Measurements from ENCODE around the gene COL4A2. TPM values are rescaled to one million over a fixed set of nuclear protein-coding genes. Genes with fewer than 3 reads are reported as not detected.

The COL4A2 gene
- total RNA-seq, 1 donor from 2014 or later, result 180 TPM

DNA sequence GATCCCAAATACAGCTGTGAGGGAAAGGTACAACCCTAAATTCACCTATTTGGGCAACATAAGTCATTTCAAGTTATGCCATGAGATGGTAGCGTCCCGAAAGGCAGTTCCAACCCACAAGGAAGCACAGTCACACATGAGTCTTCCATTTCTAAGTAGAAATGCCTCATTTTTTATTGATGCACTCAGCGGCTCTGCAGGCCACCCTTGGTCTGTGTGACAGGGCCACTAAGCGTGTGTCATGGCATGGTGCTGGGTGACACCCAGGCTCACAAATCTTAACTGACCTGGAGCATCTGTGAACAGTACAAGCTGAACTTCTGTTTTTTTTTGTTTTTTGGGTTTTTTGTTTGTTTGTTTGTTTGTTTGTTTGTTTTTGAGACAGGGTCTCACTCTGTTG, 239.3 kb downstream of the COL4A2 start:
- H3K4me1 ChIP-seq, result no peaks in the 10 kb centered on the region
- intact Hi-C loops (cut with DNase I), result no loop called here
- H3K36me3 ChIP-seq, result no peaks in the 10 kb centered on the region
- H3K4me3 ChIP-seq, result no peak overlapping the region
- no peak overlapping the region for H3K27ac ChIP-seq
- no peaks in the 10 kb centered on the region for H3K9me3 ChIP-seq
- no peaks in the 10 kb centered on the region for H3K27me3 ChIP-seq
- TF ChIP-seq, protein P1, sequence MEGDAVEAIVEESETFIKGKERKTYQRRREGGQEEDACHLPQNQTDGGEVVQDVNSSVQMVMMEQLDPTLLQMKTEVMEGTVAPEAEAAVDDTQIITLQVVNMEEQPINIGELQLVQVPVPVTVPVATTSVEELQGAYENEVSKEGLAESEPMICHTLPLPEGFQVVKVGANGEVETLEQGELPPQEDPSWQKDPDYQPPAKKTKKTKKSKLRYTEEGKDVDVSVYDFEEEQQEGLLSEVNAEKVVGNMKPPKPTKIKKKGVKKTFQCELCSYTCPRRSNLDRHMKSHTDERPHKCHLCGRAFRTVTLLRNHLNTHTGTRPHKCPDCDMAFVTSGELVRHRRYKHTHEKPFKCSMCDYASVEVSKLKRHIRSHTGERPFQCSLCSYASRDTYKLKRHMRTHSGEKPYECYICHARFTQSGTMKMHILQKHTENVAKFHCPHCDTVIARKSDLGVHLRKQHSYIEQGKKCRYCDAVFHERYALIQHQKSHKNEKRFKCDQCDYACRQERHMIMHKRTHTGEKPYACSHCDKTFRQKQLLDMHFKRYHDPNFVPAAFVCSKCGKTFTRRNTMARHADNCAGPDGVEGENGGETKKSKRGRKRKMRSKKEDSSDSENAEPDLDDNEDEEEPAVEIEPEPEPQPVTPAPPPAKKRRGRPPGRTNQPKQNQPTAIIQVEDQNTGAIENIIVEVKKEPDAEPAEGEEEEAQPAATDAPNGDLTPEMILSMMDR (IDR thresholded peaks at IDR 0.05), result no peak
- TF ChIP-seq POLR2AphosphoS5 (IDR thresholded peaks at IDR 0.05; ENCODE audit: insufficient read depth in 1 of 2, low read depth in 1 of 2), result no peak
- DNase-seq (ENCODE audit: extremely low spot score in 2 of 2), result no peak

DNA sequence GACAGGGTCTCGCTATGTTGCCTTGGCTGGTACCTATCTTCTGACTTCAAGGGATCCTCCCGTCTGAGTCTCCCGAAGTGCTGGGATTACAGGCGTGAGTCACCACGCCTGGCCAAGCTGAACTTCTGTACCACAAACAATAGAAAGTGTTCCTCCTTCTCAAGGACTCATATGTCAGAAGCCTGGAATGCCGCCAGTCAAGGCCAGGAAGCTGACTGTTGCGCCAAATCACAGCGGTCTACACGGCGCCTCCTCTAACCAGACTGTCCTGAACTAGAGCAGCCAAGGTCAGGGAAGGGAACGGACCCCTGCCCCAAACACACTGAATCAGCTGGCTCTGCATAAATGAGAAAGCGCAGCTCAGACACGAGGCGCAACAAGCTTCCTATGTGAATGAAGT, 239.8 kb downstream of the COL4A2 start:
- no peak overlapping the region for H3K4me3 ChIP-seq
- intact Hi-C loops (cut with DNase I), result no loop called here
- no peak for DNase-seq (ENCODE audit: extremely low spot score in 2 of 2)
- no peaks in the 10 kb centered on the region for H3K36me3 ChIP-seq
- no peaks in the 10 kb centered on the region for H3K27me3 ChIP-seq
- TF ChIP-seq POLR2A (IDR thresholded peaks at IDR 0.05) (no peak), POLR2AphosphoS5 (IDR thresholded peaks at IDR 0.05; ENCODE audit: insufficient read depth in 1 of 2, low read depth in 1 of 2) (peak; percentile 44 to 59)
- TF ChIP-seq, protein P1 (IDR thresholded peaks at IDR 0.05), result no peak
- no peaks in the 10 kb centered on the region for H3K4me1 ChIP-seq
- no peaks in the 10 kb centered on the region for H3K9me3 ChIP-seq
- H3K27ac ChIP-seq, result no peak overlapping the region

GRCh38 chr13:110548891-110549794, 242.1 kb downstream of the COL4A2 start:
- intact Hi-C loops (cut with DNase I), result no loop called here
- no peak overlapping the region for H3K4me3 ChIP-seq
- no peaks in the 10 kb centered on the region for H3K9me3 ChIP-seq
- H3K36me3 ChIP-seq, result no peaks in the 10 kb centered on the region
- no peaks in the 10 kb centered on the region for H3K27me3 ChIP-seq
- TF ChIP-seq, protein P1 (IDR thresholded peaks at IDR 0.05), result no peak
- no peak for TF ChIP-seq POLR2A (IDR thresholded peaks at IDR 0.05)
- no peak for TF ChIP-seq POLR2AphosphoS5 (IDR thresholded peaks at IDR 0.05; ENCODE audit: insufficient read depth in 1 of 2, low read depth in 1 of 2)
- no peak overlapping the region for H3K27ac ChIP-seq
- no peak for DNase-seq (ENCODE audit: extremely low spot score in 2 of 2)
- no peaks in the 10 kb centered on the region for H3K4me1 ChIP-seq

- H3K9me3 ChIP-seq, result no peaks in the 10 kb centered on the region
- no peaks in the 10 kb centered on the region for H3K36me3 ChIP-seq
- TF ChIP-seq POLR2A (IDR thresholded peaks at IDR 0.05), result no peak
- TF ChIP-seq, protein P1 (IDR thresholded peaks at IDR 0.05), result no peak
- TF ChIP-seq POLR2AphosphoS5 (IDR thresholded peaks at IDR 0.05; ENCODE audit: insufficient read depth in 1 of 2, low read depth in 1 of 2), result no peak
- H3K4me1 ChIP-seq, result no peaks in the 10 kb centered on the region
- no peak overlapping the region for H3K4me3 ChIP-seq
- intact Hi-C loops (cut with DNase I), result no loop called here
- H3K27me3 ChIP-seq, result no peaks in the 10 kb centered on the region
- no peak for DNase-seq (ENCODE audit: extremely low spot score in 2 of 2)
- H3K27ac ChIP-seq, result no peak overlapping the region
Observed at GRCh38 chr13:110549795-110550160, 242.7 kb downstream of the COL4A2 start.

GRCh38 chr13:110551284-110551683, 244.2 kb downstream of the COL4A2 start:
- H3K4me3 ChIP-seq, result no peak overlapping the region
- H3K36me3 ChIP-seq, result no peaks in the 10 kb centered on the region
- no peak overlapping the region for H3K27ac ChIP-seq
- no peaks in the 10 kb centered on the region for H3K4me1 ChIP-seq
- TF ChIP-seq, protein P1 (IDR thresholded peaks at IDR 0.05), result no peak
- TF ChIP-seq POLR2A (IDR thresholded peaks at IDR 0.05) (no peak), POLR2AphosphoS5 (IDR thresholded peaks at IDR 0.05; ENCODE audit: insufficient read depth in 1 of 2, low read depth in 1 of 2) (no peak)
- DNase-seq (ENCODE audit: extremely low spot score in 2 of 2), result no peak
- H3K27me3 ChIP-seq, result no peaks in the 10 kb centered on the region
- H3K9me3 ChIP-seq, result no peaks in the 10 kb centered on the region
- intact Hi-C loops (cut with DNase I), result no loop called here

Data from vagina (tissue), 2 donors.